BLaER1 (cell line): ENCODE measurements around the gene UGT1A10.
"Not testable (repeated sequence)": the region's sequence is repeated elsewhere in the genome, so short reads cannot be mapped to it uniquely, and the experiment has no call there.

ENCODE experiments used
- H3K27ac ChIP-seq: shearing (Covaris generic); formaldehyde crosslinking; 2 replicates; pipeline ENCODE4 v1.8.1; 2022
- H3K27me3 ChIP-seq: shearing (Covaris generic); formaldehyde crosslinking; 2 replicates; pipeline ENCODE4 v1.8.1; 2022
- H3K36me3 ChIP-seq: shearing (Covaris generic); formaldehyde crosslinking; 2 replicates; pipeline ENCODE4 v1.8.1; 2022
- H3K4me1 ChIP-seq: shearing (Covaris generic); formaldehyde crosslinking; 2 replicates; pipeline ENCODE4 v1.8.1; 2022
- H3K4me2 ChIP-seq: shearing (Covaris generic); formaldehyde crosslinking; 2 replicates; pipeline ENCODE4 v1.8.1; 2022
- H3K4me3 ChIP-seq: shearing (Covaris generic); formaldehyde crosslinking; 2 replicates; pipeline ENCODE4 v1.8.1; 2022
- H3K9ac ChIP-seq: shearing (Covaris generic); formaldehyde crosslinking; 2 replicates; pipeline ENCODE4 v1.8.1; 2022
- H3K9me3 ChIP-seq: shearing (Covaris generic); formaldehyde crosslinking; 2 replicates; pipeline ENCODE4 v1.8.1; 2022
- H4K20me1 ChIP-seq: shearing (Covaris generic); formaldehyde crosslinking; 2 replicates; pipeline ENCODE4 v1.8.1; 2022
- Cebpa-rat ChIP-seq: shearing (Covaris generic); IDR thresholded peaks from 2 replicates; pipeline ENCODE4 v1.8.1; 2022

The UGT1A10 gene

DNA sequence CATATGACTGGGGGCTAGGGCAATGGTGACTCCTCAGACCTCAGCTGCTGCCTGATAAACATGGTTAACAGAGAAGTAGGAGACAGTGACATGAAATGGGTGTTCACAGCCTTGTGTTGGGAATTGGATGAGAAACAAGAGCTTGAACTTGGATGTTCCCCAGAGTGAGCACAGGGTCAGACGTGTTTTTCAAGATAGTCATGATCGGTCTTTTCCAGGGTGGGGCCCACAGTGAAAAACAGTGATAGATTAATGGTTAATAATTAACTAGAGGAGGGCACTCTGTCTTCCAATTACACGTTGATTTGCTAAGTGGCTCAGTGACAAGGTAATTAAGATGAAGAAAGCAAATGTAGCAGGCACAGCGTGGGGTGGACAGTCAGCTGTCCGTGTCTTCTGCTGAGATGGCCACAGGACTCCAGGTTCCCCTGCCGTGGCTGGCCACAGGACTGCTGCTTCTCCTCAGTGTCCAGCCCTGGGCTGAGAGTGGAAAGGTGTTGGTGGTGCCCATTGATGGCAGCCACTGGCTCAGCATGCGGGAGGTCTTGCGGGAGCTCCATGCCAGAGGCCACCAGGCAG, 92.6 kb downstream of the UGT1A10 start, which contains the start of gene UGT1A3:
Gene UGT1A3 (plus strand): TSS at position 320 of the 579 bp plus-strand sequence. CDS start 85 bp downstream, at position 405.
- no peaks in the 10 kb centered on the region for H3K27me3 ChIP-seq

GRCh38 chr2:233736868-233737653, 100.8 kb downstream of the UGT1A10 start:
- H3K4me2 ChIP-seq, H3K9ac ChIP-seq, H3K36me3 ChIP-seq, H3K27me3 ChIP-seq, H3K9me3 ChIP-seq, H4K20me1 ChIP-seq, H3K4me1 ChIP-seq, H3K27ac ChIP-seq, H3K4me3 ChIP-seq: not testable (repeated sequence)

More for the DNA sequence above, 92.6 kb downstream of the UGT1A10 start, which contains the start of gene UGT1A3:
- Histone ChIP-seq H3K4me3 (no peak within 1 kb of the TSS), H3K9me3 (no peaks in the 10 kb centered on the region), H3K9ac (no peak within 1 kb of the TSS), H4K20me1 (no peaks in the 10 kb centered on the region), H3K4me2 (no peak within 1 kb of the TSS), H3K27ac (no peak within 1 kb of the TSS), H3K36me3 (no peaks in the 10 kb centered on the region), H3K4me1 (no peaks in the 10 kb centered on the region)
- no peak for TF ChIP-seq Cebpa-rat

- Histone ChIP-seq H3K36me3 (no peaks in the 10 kb centered on the region), H3K4me2 (no peak overlapping the region), H3K9ac (no peak overlapping the region), H3K4me3 (no peak overlapping the region), H3K9me3 (0 out of 2 replicates have a peak, but pooled peaks cover 4% of the 10 kb centered on the region), H4K20me1 (no peaks in the 10 kb centered on the region), H3K4me1 (no peaks in the 10 kb centered on the region), H3K27ac (no peak overlapping the region), H3K27me3 (no peaks in the 10 kb centered on the region)
- no peak for TF ChIP-seq Cebpa-rat
Observed at GRCh38 chr2:233740870-233741269, 104.6 kb downstream of the UGT1A10 start.

- Histone ChIP-seq H3K4me1 (no peaks in the 10 kb centered on the region), H3K27me3 (no peaks in the 10 kb centered on the region), H3K9me3 (0 out of 2 replicates have a peak, but pooled peaks cover 3% of the 10 kb centered on the region), H3K36me3 (no peaks in the 10 kb centered on the region), H3K4me2 (no peak overlapping the region), H3K9ac (no peak overlapping the region), H4K20me1 (no peaks in the 10 kb centered on the region), H3K27ac (no peak overlapping the region), H3K4me3 (no peak overlapping the region)
- TF ChIP-seq Cebpa-rat = no peak
Observed at GRCh38 chr2:233743464-233744259, 107.4 kb downstream of the UGT1A10 start.

GRCh38 chr2:233745073-233745755, 109.0 kb downstream of the UGT1A10 start:
- H3K4me1 ChIP-seq = no peaks in the 10 kb centered on the region
- TF ChIP-seq Cebpa-rat = no peak
- H4K20me1 ChIP-seq = no peaks in the 10 kb centered on the region
- no peak overlapping the region for H3K27ac ChIP-seq
- no peak overlapping the region for H3K4me3 ChIP-seq
- H3K4me2 ChIP-seq = no peak overlapping the region
- H3K36me3 ChIP-seq = no peaks in the 10 kb centered on the region
- peaks cover 10% of the 10 kb centered on the region for H3K9me3 ChIP-seq
- no peaks in the 10 kb centered on the region for H3K27me3 ChIP-seq
- no peak overlapping the region for H3K9ac ChIP-seq

- H3K9ac ChIP-seq, H3K27me3 ChIP-seq, H3K36me3 ChIP-seq, H3K4me2 ChIP-seq, H3K4me1 ChIP-seq, H4K20me1 ChIP-seq, H3K27ac ChIP-seq, H3K4me3 ChIP-seq: not testable (repeated sequence)
- peaks cover 16% of the 10 kb centered on the region for H3K9me3 ChIP-seq
Observed at GRCh38 chr2:233745838-233746237, 109.6 kb downstream of the UGT1A10 start.

GRCh38 chr2:233746475-233747282, 110.4 kb downstream of the UGT1A10 start:
- Histone ChIP-seq H3K4me1 (no peaks in the 10 kb centered on the region), H3K36me3 (no peaks in the 10 kb centered on the region), H3K27ac (no peak overlapping the region), H3K27me3 (no peaks in the 10 kb centered on the region), H4K20me1 (no peaks in the 10 kb centered on the region), H3K4me2 (no peak overlapping the region), H3K9ac (no peak overlapping the region), H3K9me3 (peaks cover 25% of the 10 kb centered on the region), H3K4me3 (no peak overlapping the region)
- TF ChIP-seq Cebpa-rat = no peak

DNA sequence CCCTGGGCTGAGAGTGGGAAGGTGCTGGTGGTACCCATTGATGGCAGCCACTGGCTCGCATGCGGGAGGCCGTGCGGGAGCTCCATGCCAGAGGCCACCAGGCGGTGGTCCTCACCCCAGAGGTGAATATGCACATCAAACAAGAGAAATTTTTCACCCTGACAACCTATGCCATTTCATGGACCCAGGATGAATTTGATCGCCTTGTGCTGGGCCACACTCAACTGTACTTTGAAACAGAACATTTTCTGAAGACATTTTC, 111.0 kb downstream of the UGT1A10 start:
- Histone ChIP-seq H3K9ac (no peak overlapping the region), H4K20me1 (no peaks in the 10 kb centered on the region), H3K36me3 (no peaks in the 10 kb centered on the region), H3K4me2 (no peak overlapping the region), H3K4me3 (no peak overlapping the region), H3K4me1 (no peaks in the 10 kb centered on the region), H3K27me3 (no peaks in the 10 kb centered on the region), H3K27ac (no peak overlapping the region), H3K9me3 (peaks cover 30% of the 10 kb centered on the region)
- no peak for TF ChIP-seq Cebpa-rat

GRCh38 chr2:233750689-233751088, 114.4 kb downstream of the UGT1A10 start:
- H3K4me2 ChIP-seq, H4K20me1 ChIP-seq, H3K36me3 ChIP-seq, H3K27ac ChIP-seq, H3K4me1 ChIP-seq, H3K27me3 ChIP-seq, H3K4me3 ChIP-seq, H3K9ac ChIP-seq: not testable (repeated sequence)
- H3K9me3 ChIP-seq = peaks cover 44% of the 10 kb centered on the region

DNA sequence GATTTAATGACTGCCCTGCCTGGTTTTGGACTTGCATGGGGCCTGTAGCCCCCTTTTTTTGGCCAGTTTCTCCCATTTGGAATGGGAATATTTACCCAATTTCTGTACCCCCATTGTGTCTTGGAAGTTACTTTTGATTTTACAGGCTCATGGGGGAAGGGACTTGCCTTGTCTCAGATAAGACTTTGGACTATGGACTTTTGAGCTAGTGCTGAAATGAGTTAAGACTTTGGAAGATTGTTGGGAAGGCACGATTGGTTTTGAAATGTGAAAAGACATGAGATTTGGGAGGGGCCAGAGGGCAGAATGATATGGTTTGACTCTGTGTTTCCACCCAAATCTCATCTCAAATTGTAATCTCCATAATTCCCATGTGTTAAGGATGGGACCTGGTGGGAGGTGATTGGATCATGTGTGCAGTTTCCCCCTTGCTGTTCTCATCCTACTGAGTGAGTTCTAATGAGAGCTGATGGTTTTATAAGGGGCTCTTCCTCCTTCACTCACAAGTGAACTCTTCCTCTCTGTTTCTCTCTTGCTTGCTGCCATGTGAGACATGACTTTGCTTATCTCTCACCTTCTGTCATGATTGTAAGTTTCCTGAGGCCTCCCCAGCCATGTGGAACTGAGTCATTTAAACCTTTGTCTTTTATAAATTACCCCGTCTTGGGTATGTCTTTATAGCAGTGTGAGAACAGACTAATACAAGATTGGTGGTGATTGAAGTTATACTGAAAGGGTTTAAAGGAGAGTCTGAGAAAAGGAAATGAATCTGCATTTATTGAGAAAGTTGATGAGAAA, 115.2 kb downstream of the UGT1A10 start:
- peaks cover 44% of the 10 kb centered on the region for H3K9me3 ChIP-seq
- H3K27ac ChIP-seq, H4K20me1 ChIP-seq, H3K27me3 ChIP-seq, H3K9ac ChIP-seq, H3K4me2 ChIP-seq, H3K4me1 ChIP-seq, H3K4me3 ChIP-seq, H3K36me3 ChIP-seq: not testable (repeated sequence)
